Loucy (cell line): ENCODE measurements around the gene SAXO1.

Experiments
- CTCF ChIP-seq: fragments of 200-600 bp; sonication (generic); conservative IDR thresholded peaks from 2 replicates; pipeline ENCODE4 v1.5.1; 2014; ENCODE audit warnings: mild to moderate bottlenecking, antibody characterized with exemption, low read length
- EZH2phosphoT487 ChIP-seq: fragments of 200-600 bp; IDR thresholded peaks from 2 replicates; pipeline ENCODE4 v1.6.1; 2018; ENCODE audit warnings: antibody characterized with exemption, mild to moderate bottlenecking, moderate library complexity, borderline replicate concordance

GRCh38 chr9:18923167-18923566, 109.8 kb downstream of the SAXO1 start:
- TF ChIP-seq CTCF = no peak
- TF ChIP-seq EZH2phosphoT487 = no peak
